WERI-Rb-1 (cell line): ENCODE measurements around the gene ZNF567.

ENCODE experiments used
- DNase-seq: peaks from one replicate; pipeline ENCODE4 v3.0.0-alpha.2; 2020
- H3K27ac ChIP-seq: fragments of 250-450 bp; sonication (Bioruptor Pico); 2 replicates; pipeline ENCODE4 v1.5.1; 2020; ENCODE audit warnings: mild to moderate bottlenecking, moderate library complexity
- H3K27me3 ChIP-seq: fragments of 250-450 bp; sonication (Bioruptor Pico); 2 replicates; pipeline ENCODE4 v1.5.1; 2021; ENCODE audit warnings: mild to moderate bottlenecking, low read depth, moderate library complexity; ENCODE audit not compliant: insufficient read depth, severe bottlenecking
- H3K36me3 ChIP-seq: fragments of 250-450 bp; sonication (Bioruptor Pico); 2 replicates; pipeline ENCODE4 v1.5.1; 2020; ENCODE audit warnings: mild to moderate bottlenecking, moderate library complexity
- H3K4me3 ChIP-seq: 2 replicates; pipeline ENCODE4 v1.5.1; 2011; ENCODE audit warnings: low read depth, mild to moderate bottlenecking, control low read depth, low read length
- H3K9me3 ChIP-seq: fragments of 250-450 bp; sonication (Bioruptor Pico); 2 replicates; pipeline ENCODE4 v1.5.1; 2021; ENCODE audit warnings: mild to moderate bottlenecking, moderate library complexity; ENCODE audit not compliant: severe bottlenecking
- CTCF ChIP-seq: IDR thresholded peaks from 2 replicates; pipeline ENCODE4 v1.5.1; 2011; ENCODE audit warnings: low read depth, mild to moderate bottlenecking, control low read depth, inconsistent platforms, low read length

The ZNF567 gene

GRCh38 chr19:36687214-36688056, at the start of gene ZNF567:
TSS of gene ZNF567 (plus strand) at chr19:36687612. CDS start at chr19:36694868, 7,256 bp downstream.
- Histone ChIP-seq H3K27me3 (no peaks in the 10 kb centered on the region), H3K9me3 (no peaks in the 10 kb centered on the region), H3K4me3 (peak within 1 kb of the TSS; percentile 99), H3K27ac (peak within 1 kb of the TSS; percentile 85), H3K36me3 (peaks cover 33% of the 10 kb centered on the region)
- TF ChIP-seq CTCF, result 0 out of 2 replicates have a peak, but pooled peaks have one; percentile 3
- peak; percentile 98 for DNase-seq

- Histone ChIP-seq H3K27ac (no peak overlapping the region), H3K27me3 (no peaks in the 10 kb centered on the region), H3K9me3 (peaks cover 36% of the 10 kb centered on the region), H3K4me3 (no peak overlapping the region), H3K36me3 (peaks cover 16% of the 10 kb centered on the region)
- TF ChIP-seq CTCF, result no peak
- DNase-seq, result no peak
Measured at GRCh38 chr19:36638862-36639510, 48.4 kb upstream of the ZNF567 start.

- Histone ChIP-seq H3K27me3 (no peaks in the 10 kb centered on the region), H3K36me3 (peaks cover 34% of the 10 kb centered on the region), H3K9me3 (peaks cover 12% of the 10 kb centered on the region), H3K27ac (no peak overlapping the region), H3K4me3 (no peak overlapping the region)
- DNase-seq, result no peak
- TF ChIP-seq CTCF, result no peak
Measured at GRCh38 chr19:36646746-36647145, 40.7 kb upstream of the ZNF567 start.

GRCh38 chr19:36652958-36653357, 34.5 kb upstream of the ZNF567 start:
- Histone ChIP-seq H3K27ac (no peak overlapping the region), H3K36me3 (peaks cover 68% of the 10 kb centered on the region), H3K27me3 (no peaks in the 10 kb centered on the region), H3K9me3 (peaks cover 2% of the 10 kb centered on the region), H3K4me3 (no peak overlapping the region)
- DNase-seq, result no peak
- no peak for TF ChIP-seq CTCF

- H3K27me3 ChIP-seq, result no peaks in the 10 kb centered on the region
- peak overlapping the region; percentile 86 for H3K4me3 ChIP-seq
- no peak for DNase-seq
- peaks cover 17% of the 10 kb centered on the region for H3K36me3 ChIP-seq
- no peak overlapping the region for H3K27ac ChIP-seq
- H3K9me3 ChIP-seq, result no peaks in the 10 kb centered on the region
- no peak for TF ChIP-seq CTCF
Measured at GRCh38 chr19:36665832-36666231, 21.6 kb upstream of the ZNF567 start.
